RWPE1 (cell line): Measurements from ENCODE around the gene MEDAG.

Experiments used
- CTCF ChIA-PET: fragments of 350-600 bp; sonication (Branson Sonifier 250); formaldehyde crosslinking; extraction: SDS; loops from one replicate; lab custom pipeline; 2021; lab: Yijun Ruan, JAX
- POLR2A ChIA-PET: fragments of 400-600 bp; formaldehyde crosslinking; extraction: SDS; loops from one replicate; lab custom pipeline; 2020; ENCODE audit warnings: antibody characterized with exemption; ENCODE audit not compliant: low non-redundant PET; lab: Yijun Ruan, JAX
- DNase-seq: peaks from one replicate; pipeline ENCODE4 v3.0.0; 2012; ENCODE audit warnings: low spot score
- H3K27ac ChIP-seq: fragments of 450-650 bp; 2 replicates; pipeline ENCODE4 v1.5.1; 2017
- CTCF ChIP-seq: fragments of 450-650 bp; conservative IDR thresholded peaks from 2 replicates; pipeline ENCODE4 v1.5.1; 2017; ENCODE audit warnings: low read depth, mild to moderate bottlenecking

The MEDAG gene

GRCh38 chr13:30910676-30911075, 4.6 kb downstream of the MEDAG start:
- ChIA-PET CTCF (interaction anchor here (0.7 kb wide), 2 partner anchors 46 to 134 kb away, joined by 3 to 5 read pairs; no protein-coding TSS in a partner anchor), POLR2A (no interaction called here)

GRCh38 chr13:30915691-30916541, 9.8 kb downstream of the MEDAG start:
- no peak for TF ChIP-seq CTCF
- ChIA-PET POLR2A (no interaction called here), CTCF (no interaction called here)

More at GRCh38 chr13:30910676-30911075, 4.6 kb downstream of the MEDAG start:
- TF ChIP-seq CTCF, result no peak
- H3K27ac ChIP-seq, result no peak overlapping the region
- DNase-seq, result no peak

GRCh38 chr13:30916991-30917390, 10.9 kb downstream of the MEDAG start:
- ChIA-PET CTCF (no interaction called here), POLR2A (no interaction called here)
- no peak overlapping the region for H3K27ac ChIP-seq
- no peak for DNase-seq
- no peak for TF ChIP-seq CTCF

More at GRCh38 chr13:30915691-30916541, 9.8 kb downstream of the MEDAG start:
- no peak overlapping the region for H3K27ac ChIP-seq
- no peak for DNase-seq

- ChIA-PET POLR2A (no interaction called here), CTCF (interaction anchor here (0.6 kb wide), 2 partner anchors 52 to 132 kb away, joined by 3 to 5 read pairs; no protein-coding TSS in a partner anchor)
- no peak for TF ChIP-seq CTCF
- no peak overlapping the region for H3K27ac ChIP-seq
- DNase-seq, result peak; percentile 13
Measured at GRCh38 chr13:30918662-30919405, 12.8 kb downstream of the MEDAG start.

- no peak overlapping the region for H3K27ac ChIP-seq
- ChIA-PET CTCF (no interaction called here), POLR2A (no interaction called here)
- DNase-seq, result no peak
- no peak for TF ChIP-seq CTCF
Measured at GRCh38 chr13:30920162-30920909, 14.3 kb downstream of the MEDAG start.
